HS-5 (cell line): Measurements from ENCODE around the gene SLC22A7.
"Not testable (repeated sequence)": the region's sequence is repeated elsewhere in the genome, so short reads cannot be mapped to it uniquely, and the experiment has no call there.

Experiments
- DNase-seq: peaks from one replicate; pipeline ENCODE4 v3.0.0-alpha.2; 2012; ENCODE audit warnings: low read depth

SLC22A7 gene

GRCh38 chr6:43302126-43302525, 4.1 kb downstream of the SLC22A7 start:
- DNase-seq: no peak

- not testable (repeated sequence) for DNase-seq
These were observed 4.9 kb downstream of the SLC22A7 start for GRCh38 chr6:43303006-43303405.

DNA sequence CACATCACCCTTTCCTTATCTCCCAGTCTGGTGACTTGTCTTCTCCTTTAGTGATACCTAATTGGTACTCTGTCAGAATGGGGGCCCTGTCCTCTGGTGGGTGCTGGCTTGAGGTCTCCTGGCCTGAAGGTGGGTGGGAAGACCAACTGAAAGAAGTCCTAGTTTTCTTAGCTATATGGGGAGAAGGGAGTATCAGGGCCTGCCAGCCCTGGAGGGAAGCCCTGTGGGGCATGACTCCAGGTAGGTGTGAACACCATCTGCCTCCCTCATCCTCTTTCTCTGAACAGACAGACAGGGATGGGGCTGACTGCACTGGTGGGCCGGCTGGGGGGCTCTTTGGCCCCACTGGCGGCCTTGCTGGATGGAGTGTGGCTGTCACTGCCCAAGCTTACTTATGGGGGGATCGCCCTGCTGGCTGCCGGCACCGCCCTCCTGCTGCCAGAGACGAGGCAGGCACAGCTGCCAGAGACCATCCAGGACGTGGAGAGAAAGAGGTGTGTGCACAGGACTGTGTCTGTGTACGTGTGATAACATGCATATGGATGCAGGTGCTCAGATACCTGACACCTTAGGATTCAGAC, 5.8 kb downstream of the SLC22A7 start:
- DNase-seq: no peak

GRCh38 chr6:43304361-43304760, 6.3 kb downstream of the SLC22A7 start:
- no peak for DNase-seq

GRCh38 chr6:43304882-43305281, 6.8 kb downstream of the SLC22A7 start:
- no peak for DNase-seq

DNA sequence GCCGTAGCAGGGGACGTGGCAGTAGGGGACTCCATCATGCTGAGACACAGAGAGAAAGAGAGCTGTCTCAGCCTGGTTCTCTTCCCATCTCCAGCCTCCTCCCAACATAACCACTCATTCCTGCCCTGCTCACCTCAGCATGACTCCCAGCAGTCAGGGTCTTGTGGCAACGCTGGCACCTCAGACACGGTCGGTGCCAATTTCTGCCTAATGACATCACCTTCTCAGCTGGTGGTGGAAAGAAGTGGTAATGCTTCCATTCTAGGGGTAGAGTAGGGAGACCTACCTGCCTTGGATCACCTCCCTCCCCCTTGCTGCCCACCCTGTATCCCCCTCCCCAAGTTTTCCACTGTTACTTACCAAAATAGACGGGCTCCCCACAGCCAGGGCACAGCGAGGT, 8.0 kb downstream of the SLC22A7 start:
- DNase-seq: no peak

- DNase-seq: no peak
These were observed 9.5 kb downstream of the SLC22A7 start for GRCh38 chr6:43307451-43308100.

DNA sequence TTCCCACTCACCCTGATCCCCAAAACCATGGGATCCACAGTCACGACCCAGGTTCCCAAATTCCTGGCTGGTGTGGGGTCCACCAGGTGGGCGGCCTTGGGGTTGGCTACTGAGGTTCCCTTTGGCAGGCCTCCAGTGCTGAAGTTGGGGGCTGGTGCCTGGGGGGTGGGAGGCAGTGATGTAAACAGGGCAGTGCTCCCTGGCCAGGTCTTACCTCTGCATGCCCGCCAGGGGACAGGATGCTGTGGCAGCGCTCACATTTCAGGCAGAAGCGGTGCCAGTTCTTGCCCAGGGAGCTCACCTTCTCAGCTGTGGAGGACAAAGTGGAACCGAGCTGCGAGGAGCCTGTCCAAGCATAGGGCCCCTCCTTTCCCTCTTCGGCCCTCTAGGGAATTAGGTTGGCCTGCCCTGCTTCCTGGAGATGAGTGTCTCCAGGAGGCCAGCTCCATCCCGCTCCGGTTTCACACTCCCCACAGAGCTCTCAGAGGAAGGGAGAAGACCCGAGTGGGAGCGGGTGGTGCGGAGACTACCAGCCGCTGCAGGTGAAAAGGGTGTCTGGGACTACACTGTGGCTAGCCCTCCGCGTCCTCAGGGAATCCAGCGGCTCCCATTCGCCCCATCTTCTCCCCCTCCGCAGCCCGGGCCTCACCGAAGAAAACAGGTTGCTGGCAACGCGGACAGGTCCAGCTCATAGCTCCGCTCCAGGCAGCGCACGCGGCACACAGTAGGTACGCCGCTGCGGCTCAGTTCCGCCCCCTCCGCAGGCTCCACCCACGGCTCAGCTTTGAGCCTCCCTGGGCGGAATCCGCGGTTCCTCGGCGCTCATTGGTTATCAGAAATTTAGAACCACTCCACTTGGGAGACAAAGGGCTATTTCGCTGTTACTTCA, 10.3 kb downstream of the SLC22A7 start, which contains the start of gene CRIP3:
Gene CRIP3, minus strand, starts transcription at position 726 of the 889 bp plus-strand sequence. Its CDS starts 34 bp downstream, at position 692.
- DNase-seq: peak; percentile 2

GRCh38 chr6:43308990-43309477, 11.0 kb downstream of the SLC22A7 start:
- DNase-seq: no peak

DNA sequence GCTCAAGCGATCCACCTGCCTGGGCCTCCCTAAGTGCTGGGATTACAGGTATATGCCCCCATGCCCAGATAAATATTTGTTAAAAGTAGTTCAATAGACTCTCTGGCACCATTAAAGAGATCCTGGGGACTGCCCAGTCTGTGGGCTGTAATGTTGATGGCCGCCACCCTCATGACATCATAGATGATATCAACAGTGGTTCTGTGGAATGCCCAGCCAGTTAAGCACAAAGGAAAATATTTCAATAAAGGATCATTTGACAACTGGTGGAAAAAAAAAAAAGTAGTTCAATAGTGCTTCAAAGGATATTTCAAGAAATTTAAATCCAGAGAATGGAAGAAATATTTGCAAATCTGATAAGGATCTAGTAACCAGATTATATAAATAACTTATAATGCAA, 12.1 kb downstream of the SLC22A7 start:
- no peak for DNase-seq

DNA sequence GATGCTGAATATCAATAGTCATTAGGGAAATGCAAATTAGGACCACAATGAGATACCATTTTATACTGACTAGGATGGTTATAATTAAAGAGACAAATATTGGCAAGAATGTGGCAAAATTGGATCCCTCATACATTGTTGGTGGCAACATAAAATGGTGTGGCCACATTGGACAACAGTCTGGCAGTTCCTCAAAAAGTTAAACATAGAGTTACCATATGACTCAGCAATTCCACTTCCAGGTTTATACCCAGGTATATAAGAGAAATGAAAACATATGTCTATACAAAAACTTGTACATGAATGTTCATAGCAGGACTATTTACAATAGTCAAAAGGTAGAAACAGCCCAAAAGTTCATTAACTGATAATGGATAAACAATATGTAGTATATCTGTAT, 12.6 kb downstream of the SLC22A7 start:
- DNase-seq: no peak

GRCh38 chr6:43311666-43312065, 13.6 kb downstream of the SLC22A7 start:
- DNase-seq: no peak

GRCh38 chr6:43313813-43314212, 15.8 kb downstream of the SLC22A7 start:
- no peak for DNase-seq

GRCh38 chr6:43318011-43318410, 20.0 kb downstream of the SLC22A7 start:
- DNase-seq: no peak

GRCh38 chr6:43325876-43326275, 27.8 kb downstream of the SLC22A7 start:
- DNase-seq: no peak

- no peak for DNase-seq
These were observed 30.5 kb downstream of the SLC22A7 start for GRCh38 chr6:43328528-43328927.

DNA sequence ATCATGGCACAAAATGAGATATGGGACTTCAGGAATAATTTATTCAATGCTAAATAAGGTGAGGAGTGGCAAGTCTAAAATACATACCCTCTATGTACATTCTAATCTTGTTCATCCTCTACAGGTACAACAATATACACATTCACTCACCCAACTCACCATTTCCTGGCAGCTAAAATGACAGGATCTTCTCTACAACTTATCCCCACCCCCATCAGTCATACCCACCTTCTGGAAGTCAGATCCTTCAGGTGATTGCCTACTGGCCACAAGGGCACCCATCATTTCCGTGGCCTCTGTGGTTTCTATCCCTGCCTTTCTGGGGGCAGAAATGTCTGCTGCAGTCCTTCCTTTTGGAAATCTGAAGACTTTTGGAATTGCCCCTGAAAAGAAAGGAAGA, 33.4 kb downstream of the SLC22A7 start:
- DNase-seq: no peak

GRCh38 chr6:43331891-43332290, 33.8 kb downstream of the SLC22A7 start:
- DNase-seq: no peak

DNA sequence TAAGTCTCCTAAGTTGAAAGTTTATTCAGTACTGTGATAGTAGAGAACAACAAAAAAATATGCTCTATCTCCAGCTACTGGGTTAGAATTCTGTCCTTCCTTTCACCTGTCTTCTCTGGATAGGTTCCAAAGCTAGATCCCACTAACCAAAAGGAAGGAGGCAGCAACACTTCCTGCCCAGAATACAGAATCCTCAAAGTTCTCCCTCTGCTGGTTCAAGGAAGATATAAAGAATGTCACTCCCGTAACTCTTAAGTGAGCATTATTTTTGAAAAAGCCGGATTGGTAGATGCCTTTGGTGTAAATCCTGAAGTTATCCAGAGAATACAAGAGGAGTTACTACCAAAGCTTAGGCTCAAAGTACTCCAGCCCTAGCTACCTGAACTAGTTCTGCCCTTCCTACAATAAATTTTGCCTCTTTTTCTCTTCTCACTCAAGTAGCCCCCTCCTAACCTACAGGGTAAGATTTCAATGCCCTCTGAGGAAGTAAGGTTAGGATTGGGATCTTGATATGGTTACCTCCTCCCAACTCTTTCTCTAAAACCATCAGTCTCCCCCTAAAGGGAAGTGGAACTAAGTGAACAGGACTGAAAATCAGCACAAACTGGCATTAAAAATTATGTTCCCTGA, 36.5 kb downstream of the SLC22A7 start:
- peak; percentile 25 for DNase-seq

- DNase-seq: no peak
These were observed 37.4 kb downstream of the SLC22A7 start for GRCh38 chr6:43335469-43335868.

DNA sequence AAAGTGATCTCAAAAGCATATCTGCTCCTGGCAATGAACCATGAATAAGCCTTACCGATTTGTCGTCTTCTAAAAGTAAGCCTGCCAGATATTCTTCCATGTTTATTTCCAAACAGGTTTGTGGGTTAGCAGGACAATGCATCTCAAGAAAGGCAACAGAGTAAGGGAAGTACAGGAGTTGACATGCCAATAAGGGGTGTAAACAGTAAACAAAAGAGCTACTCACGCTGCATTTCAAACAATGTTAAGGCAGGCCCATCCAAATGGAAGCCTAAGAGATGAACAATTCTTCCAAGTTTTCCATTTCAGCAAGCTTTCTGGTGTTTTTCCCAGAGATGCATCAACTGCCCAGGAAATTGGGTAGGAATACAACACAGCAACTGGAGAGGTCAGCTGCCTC, 38.3 kb downstream of the SLC22A7 start:
- DNase-seq: no peak

DNA sequence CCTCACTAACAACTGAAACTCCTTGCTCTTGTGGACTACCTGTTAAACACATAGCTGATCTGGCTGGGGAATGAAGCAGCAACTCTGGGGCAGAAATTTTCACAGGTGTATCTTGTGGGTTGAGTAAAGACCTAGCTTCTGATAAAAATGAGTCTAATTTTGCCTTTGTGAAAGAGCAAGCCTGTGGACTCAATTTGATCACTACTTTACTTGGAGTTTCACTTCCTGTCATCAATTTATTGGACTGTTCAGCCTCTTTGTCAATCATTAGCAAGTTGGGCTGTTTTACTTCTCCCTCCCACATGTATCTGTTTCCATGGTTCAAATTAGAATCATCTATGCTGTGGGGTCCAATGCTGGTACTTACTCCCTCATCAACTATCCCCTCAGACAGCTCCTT, 40.2 kb downstream of the SLC22A7 start:
- DNase-seq: no peak
